ENCODE results near the gene BTBD7.
"Not testable (repeated sequence)": the region's sequence is repeated elsewhere in the genome, so short reads cannot be mapped to it uniquely, and the experiment has no call there.

BTBD7 gene

GRCh38 chr14:93368996-93369712, 36.3 kb upstream of the BTBD7 start:
- no peak for TF ChIP-seq CTCF (IDR thresholded peaks at IDR 0.05; ENCODE audit: low read depth, low read length, missing control alignments)
- no peak for DNase-seq (ENCODE audit: low read depth)
- H3K4me3 ChIP-seq (ENCODE audit: low read depth, low read length), result no peak overlapping the region
- in situ Hi-C loops (cut with HindIII; ENCODE audit: low sequenced_read_pairs), result no loop called here

GRCh38 chr14:93354873-93355272, 22.0 kb upstream of the BTBD7 start:
- DNase-seq (ENCODE audit: low read depth); in situ Hi-C loops (cut with HindIII; ENCODE audit: low sequenced_read_pairs); H3K4me3 ChIP-seq (ENCODE audit: low read depth, low read length): not testable (repeated sequence)

GRCh38 chr14:93348292-93348691, 15.5 kb upstream of the BTBD7 start:
- no peak for DNase-seq (ENCODE audit: low read depth)
- no peak for TF ChIP-seq CTCF (IDR thresholded peaks at IDR 0.05; ENCODE audit: low read depth, low read length, missing control alignments)
- in situ Hi-C loops (cut with HindIII; ENCODE audit: low sequenced_read_pairs), result no loop called here
- no peak overlapping the region for H3K4me3 ChIP-seq (ENCODE audit: low read depth, low read length)

- TF ChIP-seq CTCF (IDR thresholded peaks at IDR 0.05; ENCODE audit: low read depth, low read length, missing control alignments), result no peak
- DNase-seq (ENCODE audit: low read depth), result no peak
- in situ Hi-C loops (cut with HindIII; ENCODE audit: low sequenced_read_pairs), result no loop called here
- no peak overlapping the region for H3K4me3 ChIP-seq (ENCODE audit: low read depth, low read length)
Measured at GRCh38 chr14:93347850-93348249, 15.0 kb upstream of the BTBD7 start.

- no peak for TF ChIP-seq CTCF (IDR thresholded peaks at IDR 0.05; ENCODE audit: low read depth, low read length, missing control alignments)
- in situ Hi-C loops (cut with HindIII; ENCODE audit: low sequenced_read_pairs), result no loop called here
- H3K4me3 ChIP-seq (ENCODE audit: low read depth, low read length), result no peak within 1 kb of the TSS
- DNase-seq (ENCODE audit: low read depth), result no peak
Measured at GRCh38 chr14:93346926-93347721, 14.3 kb upstream of the BTBD7 start, which contains the start of gene COX8C. COX8C (plus strand) TSS chr14:93347182; CDS start chr14:93347269, 87 bp downstream.

GRCh38 chr14:93343797-93344196, 11.0 kb upstream of the BTBD7 start:
- TF ChIP-seq CTCF (IDR thresholded peaks at IDR 0.05; ENCODE audit: low read depth, low read length, missing control alignments), result no peak
- no peak for DNase-seq (ENCODE audit: low read depth)
- no peak overlapping the region for H3K4me3 ChIP-seq (ENCODE audit: low read depth, low read length)
- in situ Hi-C loops (cut with HindIII; ENCODE audit: low sequenced_read_pairs), result no loop called here

- H3K4me3 ChIP-seq (ENCODE audit: low read depth, low read length), result no peak overlapping the region
- no peak for DNase-seq (ENCODE audit: low read depth)
- in situ Hi-C loops (cut with HindIII; ENCODE audit: low sequenced_read_pairs), result no loop called here
- TF ChIP-seq CTCF (IDR thresholded peaks at IDR 0.05; ENCODE audit: low read depth, low read length, missing control alignments), result no peak
Measured at GRCh38 chr14:93343266-93343665, 10.4 kb upstream of the BTBD7 start.
